Nucleus accumbens (tissue), 56 donors: Measurements from ENCODE around the gene CD59.
"Not testable (repeated sequence)": the region's sequence is repeated elsewhere in the genome, so short reads cannot be mapped to it uniquely, and the experiment has no call there.

Experiments used
- DNase-seq, 56 donors: peaks; one replicate each; lab custom pipeline; 2025; lab: John Stamatoyannopoulos, UW

The CD59 gene

DNA sequence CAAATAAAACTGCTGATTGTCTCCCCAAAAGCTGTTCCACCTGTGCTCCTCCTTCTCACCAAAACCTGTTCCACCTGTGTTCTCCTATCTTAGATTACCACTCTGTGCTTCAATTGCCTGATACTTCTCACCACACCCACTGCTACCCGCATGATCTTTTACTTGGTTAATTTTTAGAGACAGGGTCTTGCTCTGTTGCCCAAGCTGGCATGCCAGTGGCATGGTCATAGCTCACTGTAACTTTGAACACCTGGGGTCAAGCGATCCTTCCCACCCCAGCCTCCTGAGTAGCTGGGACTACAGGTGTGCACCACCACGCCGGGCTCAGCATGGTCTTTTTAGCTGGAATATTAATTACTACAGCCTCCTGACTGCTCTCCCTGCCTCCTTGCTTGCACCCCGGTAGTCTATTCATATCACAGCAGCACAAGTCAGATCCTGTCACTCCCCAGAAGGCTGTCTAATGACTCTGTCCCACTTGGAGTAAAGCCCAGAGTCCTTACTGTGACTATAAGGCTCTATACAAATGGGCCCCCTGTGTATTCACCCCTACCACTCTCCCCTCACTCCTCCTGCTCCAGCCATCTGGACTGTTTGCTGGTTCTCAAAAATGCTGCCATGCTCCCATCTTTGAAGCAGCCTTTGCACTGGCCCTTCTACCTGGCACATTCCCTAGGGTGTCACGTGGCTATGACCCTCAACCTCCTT is 39.1 kb downstream of the CD59 start:
- DNase-seq: no peak

DNA sequence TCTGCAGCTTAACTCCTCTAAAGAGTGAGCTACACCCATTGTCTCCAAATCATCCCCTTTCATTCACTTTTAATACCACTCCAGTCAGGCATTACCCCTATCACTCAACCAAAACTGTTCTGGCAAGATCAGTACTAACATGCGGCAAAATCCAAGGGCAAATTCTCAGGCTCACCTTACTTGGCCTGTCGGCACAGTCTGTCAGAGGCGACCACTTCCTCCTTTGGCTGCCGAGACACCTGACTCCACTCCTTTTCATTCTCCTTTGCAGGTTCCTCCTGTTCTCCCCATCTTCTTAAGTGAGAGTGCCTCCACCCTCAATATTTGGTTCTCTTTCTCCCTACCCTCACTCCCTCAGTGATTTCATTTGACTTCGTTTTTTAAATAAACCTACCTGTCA is 39.8 kb downstream of the CD59 start:
- DNase-seq: no peak

GRCh38 chr11:33695051-33695566 is 41.1 kb downstream of the CD59 start:
- no peak for DNase-seq

DNA sequence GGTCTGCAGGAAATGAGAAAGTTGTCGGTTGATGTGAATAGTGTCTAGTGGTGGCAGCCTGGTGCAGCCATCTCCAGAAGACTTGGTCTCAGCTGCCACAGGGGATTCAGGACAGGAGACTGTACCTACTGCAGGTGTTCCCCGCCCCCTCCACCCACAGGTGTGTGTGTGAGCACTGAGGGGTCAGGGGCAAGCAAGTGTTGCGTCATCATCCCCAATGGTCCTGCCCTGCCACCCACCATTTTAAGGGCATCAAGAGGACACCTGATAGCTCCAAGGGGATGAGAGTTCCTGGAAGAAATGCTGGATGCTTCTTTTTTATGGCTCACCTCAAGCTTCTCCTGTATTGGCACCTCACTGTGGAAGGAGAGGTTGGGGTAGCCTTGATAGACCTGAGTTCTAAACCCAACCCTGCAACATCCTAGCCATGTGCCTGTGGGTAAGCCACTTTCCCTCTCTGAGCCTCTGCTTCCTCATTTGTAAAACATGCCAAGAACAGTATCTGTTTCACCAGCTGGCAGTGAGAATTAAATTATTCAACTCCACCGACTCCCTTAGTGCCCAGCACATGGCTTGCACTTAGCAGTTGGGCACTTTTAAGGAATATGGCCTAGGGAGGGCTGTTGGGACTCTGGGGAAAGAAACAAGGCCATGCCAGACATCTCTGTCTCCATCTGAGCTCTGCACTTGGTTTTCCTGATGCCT is 41.7 kb downstream of the CD59 start:
- no peak for DNase-seq

GRCh38 chr11:33692541-33692940 is 43.7 kb downstream of the CD59 start:
- no peak for DNase-seq

DNA sequence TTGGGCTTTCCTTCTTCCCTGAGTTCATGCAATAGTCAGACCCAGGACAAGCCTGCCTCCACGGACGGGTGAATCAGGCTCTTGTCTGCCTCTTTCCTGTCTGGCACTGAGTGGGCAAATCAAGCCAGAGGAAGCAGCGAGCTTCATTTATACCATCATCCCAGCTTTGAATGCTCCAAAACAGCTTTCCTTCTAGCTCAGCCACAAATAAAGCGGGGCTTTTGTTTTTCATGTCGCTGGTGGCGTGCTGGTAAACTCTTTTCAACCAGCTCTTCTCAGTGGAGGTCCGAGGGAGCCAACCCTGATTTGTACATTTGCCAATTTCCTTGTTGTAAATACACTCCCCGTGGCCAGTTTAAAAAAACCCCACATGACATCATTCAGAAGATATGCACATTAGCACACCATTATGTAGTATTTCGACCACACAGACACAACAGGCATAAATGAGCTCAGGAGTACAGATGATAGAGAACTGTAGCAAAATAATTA is 44.2 kb downstream of the CD59 start:
- DNase-seq: peak in 49 of 56 donors; percentile 12 to 85 (median 57)

DNA sequence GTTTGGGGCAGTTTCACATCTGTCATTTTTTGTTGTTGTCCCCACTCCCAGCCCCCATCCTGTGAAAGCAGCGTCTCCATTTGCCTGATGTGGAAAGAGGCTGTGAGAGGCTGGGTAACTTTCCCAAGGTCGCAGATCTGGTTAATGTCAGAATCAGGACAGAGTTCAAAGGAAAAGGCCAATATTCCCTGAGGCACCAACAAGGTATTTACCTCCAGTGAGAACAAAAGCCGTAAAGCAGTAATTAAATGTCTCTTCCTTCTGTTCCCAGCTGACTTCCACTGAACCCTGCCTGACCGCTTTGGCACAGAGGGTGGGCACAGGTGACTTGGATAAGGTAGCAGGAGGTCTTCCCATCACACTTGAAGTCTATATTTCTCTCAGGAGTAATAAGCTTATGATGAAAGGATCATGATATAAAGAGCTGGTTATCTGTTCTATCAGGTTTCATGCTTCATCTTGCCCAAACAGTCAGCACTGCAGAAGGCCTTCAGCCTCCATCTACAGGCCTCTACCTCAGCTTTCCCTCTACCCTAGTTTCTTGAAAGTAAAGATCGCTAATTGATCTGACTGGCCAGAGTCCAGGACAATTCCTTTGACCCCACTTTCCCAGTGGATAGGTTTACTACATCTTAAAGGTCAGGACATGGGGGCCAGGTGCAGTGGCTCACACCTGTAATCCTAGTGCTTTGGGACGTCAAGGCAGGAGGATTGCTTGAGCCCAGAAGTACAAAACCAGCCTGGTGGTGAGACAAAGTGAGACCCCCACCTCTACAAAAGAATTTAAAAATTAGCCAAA is 45.0 kb downstream of the CD59 start:
- DNase-seq: no peak

- DNase-seq: peak in 41 of 56 donors; percentile 18 to 82 (median 47)
These were observed 45.7 kb downstream of the CD59 start for GRCh38 chr11:33690290-33691065.

GRCh38 chr11:33689501-33689900 is 46.7 kb downstream of the CD59 start:
- no peak for DNase-seq

DNA sequence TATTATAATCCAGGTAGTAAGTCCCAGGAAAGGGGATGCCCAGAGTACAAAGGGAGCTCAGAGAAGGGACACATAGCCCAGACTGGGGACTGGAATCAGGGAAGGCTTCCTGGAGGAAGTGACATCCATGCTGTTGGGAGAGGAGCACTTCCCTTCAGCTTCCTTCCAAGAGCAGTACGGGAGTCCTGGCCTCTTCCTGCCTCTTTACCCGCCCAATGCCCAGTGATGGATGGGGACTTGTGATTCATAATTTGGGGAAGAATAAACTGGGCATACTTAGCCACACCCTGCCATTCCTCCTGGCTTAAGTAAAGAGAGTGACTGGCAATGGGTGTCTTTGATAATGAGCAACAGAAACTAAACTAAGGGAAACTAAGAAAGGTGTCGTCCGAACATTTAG is 47.1 kb downstream of the CD59 start:
- DNase-seq: no peak

DNA sequence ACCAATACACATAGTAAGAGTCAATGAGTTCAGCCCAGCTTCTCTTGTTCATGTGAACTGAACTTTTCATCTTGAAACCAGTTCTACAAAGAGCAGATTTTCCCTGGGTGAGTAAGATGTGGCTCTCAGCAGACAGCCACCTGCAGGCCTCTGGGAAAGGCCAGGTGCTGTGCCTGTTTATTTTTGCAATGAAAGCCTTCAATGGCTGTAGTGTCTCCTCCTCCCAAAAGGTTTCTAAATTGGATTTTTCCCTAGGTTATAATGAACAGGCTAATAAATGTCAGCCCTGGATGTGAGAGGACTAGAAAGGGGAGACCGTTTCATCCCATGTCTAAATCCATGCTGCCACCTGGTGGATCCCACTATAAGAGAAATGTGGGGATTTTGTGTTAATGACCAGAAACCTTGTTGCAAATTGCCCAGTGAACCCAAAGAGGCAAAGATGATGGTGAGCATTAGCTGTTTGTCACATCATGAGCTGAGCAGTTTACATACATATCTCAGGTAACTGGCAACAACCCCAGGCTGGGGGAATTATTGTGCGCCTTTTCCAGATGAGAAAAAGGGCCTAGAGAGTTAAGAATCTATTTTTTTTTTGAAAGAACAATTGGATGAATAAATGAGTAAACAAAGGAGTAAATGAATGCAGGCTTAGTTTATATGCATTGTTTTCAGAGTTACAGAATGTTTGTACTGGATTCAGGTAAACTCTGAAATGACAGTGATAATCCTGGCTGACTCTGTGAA is 48.3 kb downstream of the CD59 start:
- peak in 35 of 56 donors; percentile 10 to 81 (median 34) for DNase-seq

GRCh38 chr11:33685082-33685481 is 51.1 kb downstream of the CD59 start:
- DNase-seq: no peak

- no peak for DNase-seq
These were observed 52.1 kb downstream of the CD59 start for GRCh38 chr11:33684003-33684706.

GRCh38 chr11:33682446-33682845 is 53.8 kb downstream of the CD59 start:
- no peak for DNase-seq

DNA sequence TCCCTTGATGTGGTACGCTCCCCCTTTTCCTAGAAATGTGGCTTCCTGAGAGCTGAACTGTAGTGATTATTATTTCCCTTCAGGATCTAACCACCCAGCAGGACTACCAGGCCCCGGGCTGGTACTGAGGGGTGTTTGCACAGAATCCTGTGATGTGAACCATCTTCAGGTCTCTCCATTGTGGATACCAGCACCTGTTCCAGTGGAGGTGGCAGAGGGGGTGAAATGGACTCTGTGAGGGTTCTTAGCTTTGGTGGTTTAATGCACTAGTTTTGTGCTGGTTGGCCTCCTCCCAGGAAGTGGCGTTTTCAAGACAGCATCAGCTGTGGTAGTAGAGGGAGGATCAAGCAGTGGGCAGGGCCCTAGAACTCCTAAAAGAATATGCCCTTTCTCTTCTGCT is 54.2 kb downstream of the CD59 start:
- no peak for DNase-seq

DNA sequence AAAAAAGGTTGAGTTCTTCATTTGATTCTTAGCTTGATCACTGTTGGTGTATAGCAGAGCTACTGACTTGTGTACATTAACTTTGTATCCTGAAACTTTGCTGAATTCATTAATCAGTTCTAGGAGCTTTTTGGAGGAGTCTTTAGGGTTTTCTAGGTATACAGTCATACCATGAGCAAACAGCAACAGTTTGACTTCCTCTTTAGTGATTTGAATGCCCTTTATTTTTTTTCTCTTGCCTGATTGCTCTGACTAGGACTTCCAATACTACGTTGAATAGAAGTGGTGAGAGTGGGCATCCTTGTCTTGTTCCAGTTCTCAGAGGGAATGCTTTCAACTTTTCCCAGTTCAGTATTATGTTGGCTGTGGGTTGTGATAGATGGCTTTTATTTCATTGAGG is 57.6 kb downstream of the CD59 start:
- not testable (repeated sequence) for DNase-seq

GRCh38 chr11:33674035-33674814 is 62.0 kb downstream of the CD59 start:
- no peak for DNase-seq

- no peak for DNase-seq
These were observed 64.0 kb downstream of the CD59 start for GRCh38 chr11:33672273-33672672.
